SKM-1 treated with dmso at 0.1 percent for 144 hours (cell line): ENCODE measurements around the gene IBA57.
"Not testable (repeated sequence)": the region's sequence is repeated elsewhere in the genome, so short reads cannot be mapped to it uniquely, and the experiment has no call there.

ENCODE experiments used
- DNase-seq: peaks from one replicate; lab custom pipeline; 2025; ENCODE audit not compliant: unreplicated experiment; lab: John Stamatoyannopoulos, UW

IBA57 gene

DNA sequence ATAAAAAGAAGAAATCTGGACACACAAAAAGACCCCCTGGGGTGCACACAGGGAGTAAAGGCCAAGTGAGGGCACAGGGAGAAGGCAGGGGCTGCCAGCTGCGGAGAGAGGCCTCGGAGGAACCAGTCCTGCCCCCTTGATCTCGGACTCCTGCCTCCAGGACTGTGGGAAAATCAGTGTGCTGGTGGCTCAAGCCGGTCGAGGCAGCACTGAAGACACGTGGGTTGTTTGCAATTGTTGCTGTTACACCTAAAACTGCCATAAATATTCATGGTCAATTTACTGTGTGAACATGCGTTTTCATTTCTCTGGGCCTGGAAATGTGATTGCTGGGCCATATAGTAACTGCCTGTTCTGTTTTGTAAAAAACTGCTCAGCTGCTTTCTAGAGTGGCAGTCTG, 18.5 kb downstream of the IBA57 start:
- DNase-seq: no peak

DNA sequence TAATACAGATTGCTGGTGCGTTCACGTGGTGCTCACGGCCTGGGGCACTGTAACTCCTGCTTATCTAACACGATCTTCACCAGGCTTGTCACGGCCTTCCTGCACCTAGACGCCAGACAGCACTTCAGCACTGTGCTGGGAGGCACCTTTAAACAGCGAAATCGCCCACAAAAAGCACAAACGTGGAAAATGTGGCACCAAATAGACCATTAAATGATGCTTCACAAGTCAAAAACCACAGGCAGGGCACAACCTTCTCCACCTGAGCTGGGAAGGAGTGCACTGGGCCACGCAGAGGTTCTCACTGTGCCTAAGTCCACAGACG, 20.0 kb downstream of the IBA57 start:
- DNase-seq: no peak

DNA sequence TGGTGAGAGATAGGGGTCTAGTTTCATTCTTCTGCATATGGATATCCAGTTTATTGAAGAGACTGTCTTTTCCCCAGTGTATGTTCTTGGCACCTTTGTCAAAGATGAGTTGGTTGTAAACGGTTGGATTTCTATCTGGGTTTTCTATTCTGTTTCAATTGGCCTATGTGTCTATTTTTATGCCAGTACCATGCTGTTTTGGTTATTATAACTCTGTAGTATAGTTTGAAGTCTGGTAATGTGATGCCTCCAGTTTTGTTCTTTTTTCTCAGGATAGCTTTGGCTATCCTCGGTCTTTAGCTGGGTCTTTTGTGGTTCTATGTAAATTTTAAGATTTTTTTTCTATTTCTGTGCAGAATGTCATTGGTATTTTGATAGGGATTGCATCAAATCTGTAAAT, 22.6 kb downstream of the IBA57 start:
- not testable (repeated sequence) for DNase-seq

DNA sequence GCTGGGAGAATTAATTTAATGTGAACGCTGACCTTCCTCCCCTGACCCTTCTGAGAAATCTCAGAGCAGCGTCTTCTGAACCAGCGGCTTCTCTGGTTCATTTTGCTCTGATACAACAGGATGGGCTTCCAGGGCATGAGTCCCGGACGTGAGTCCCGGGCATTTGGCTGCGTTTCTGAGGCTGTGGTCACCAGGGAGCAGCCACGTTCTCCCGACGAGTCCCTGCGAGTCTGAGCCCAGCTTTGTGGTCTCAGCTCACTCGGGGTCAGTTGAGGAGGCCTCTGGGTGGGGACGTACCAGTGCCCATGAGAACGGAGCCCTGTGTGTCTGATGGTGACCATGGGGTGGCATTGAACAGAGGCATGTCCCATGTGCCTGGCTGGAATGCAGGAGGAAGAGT, 24.6 kb downstream of the IBA57 start:
- no peak for DNase-seq

DNA sequence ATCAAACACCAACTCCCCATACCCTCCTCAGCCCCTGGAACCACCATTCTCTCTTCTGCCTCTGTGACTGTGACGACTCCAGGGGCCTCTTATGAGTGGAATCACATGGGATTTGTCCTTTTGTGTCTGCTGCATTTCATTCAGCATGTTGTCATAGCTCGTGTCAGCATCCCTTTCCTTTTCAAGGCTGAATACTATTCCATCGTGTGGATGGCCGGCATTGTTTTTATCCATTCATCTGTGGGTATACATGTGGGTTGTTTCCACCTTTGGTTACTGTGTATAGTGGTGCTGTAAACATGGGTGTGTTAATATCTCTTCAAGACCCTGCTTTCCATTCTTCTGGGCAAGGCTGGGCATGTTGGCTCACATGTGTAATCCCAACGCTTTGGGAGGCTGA, 25.2 kb downstream of the IBA57 start:
- DNase-seq: no peak

DNA sequence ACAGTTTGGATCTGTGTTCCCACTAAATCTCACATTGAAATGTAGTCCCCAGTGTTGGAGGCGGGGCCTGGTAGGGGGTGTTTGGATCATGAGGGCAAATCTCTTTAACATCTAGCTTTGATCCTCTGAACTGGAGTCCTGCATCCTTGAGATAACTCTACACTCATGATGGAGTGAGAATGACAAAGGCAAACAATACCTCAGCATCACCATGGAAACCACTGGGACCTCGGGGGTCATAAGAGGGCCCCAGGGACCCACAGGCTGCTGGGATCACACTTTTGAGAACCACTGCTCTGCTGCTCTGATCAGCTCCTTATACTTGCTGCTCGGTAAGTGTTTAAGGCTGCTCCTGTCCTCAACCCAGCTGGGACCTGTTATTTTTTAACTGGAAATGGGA, 28.8 kb downstream of the IBA57 start:
- no peak for DNase-seq

DNA sequence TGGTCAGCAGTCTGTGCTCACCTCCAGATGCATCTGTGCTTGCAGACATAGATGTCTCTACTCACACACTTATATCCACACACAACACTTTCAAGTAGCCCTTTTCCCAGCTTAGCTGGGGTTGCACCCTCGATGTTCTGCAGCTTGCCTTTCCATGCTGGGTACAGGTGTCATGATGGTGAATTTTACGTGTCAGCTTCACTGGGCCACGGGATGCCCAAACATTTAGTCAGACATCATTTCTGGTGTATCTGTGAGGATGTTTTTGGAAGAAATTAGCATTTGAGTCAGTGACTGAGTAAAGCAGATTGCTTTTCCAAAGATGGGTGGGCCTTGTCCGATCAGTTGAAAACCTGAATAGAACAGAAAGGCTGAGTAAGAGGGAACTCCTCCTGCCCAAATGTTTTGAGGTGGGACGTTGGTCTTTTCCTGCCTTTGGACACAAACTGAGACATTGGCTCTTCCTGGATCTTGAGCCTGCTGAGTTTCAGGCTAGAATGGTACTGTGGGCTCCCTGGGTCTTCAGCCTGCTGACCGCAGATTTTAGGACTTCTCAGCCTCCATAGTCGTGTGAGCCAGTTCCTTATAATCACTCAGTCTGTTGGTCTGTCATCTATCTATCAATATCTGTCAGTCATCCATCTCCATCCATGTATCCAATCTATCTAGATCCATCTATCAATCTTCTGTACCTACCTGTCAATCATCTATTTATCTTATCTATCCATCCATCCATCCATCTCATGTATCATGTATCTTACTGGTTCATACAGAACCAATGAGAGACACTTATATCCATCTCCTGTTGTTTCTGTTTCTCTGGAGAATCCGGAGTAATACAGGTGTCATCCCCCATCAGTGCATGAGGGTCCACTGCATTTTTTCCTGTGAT, 29.6 kb downstream of the IBA57 start:
- DNase-seq: no peak

DNA sequence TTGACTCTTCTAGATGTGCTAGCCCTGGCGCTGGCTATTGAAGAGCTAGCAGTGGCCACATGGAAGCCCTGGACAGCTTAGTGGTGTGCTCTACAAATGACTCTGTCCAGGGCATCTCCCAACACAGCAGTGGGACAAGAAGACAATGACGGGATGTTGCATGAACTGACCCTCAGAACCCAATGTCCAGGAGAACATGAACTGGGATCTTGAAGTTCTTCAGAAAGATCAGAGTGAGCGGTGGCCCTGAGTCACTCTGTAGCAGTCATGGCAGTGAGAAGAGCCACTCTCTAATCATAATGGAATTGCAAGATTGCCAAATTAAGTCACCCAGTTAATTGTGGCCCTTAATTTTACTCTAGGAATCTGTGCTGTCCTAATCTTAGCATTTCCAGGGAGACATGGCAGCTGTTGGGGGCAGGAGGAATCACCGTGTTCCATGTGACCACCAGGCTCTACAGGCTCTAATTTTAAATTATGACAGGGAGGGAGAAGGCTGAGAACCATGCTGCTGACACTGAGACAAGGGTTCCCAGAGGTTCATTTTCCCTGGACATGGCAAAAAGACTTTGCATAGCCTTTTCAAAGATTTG, 32.0 kb downstream of the IBA57 start:
- no peak for DNase-seq

DNA sequence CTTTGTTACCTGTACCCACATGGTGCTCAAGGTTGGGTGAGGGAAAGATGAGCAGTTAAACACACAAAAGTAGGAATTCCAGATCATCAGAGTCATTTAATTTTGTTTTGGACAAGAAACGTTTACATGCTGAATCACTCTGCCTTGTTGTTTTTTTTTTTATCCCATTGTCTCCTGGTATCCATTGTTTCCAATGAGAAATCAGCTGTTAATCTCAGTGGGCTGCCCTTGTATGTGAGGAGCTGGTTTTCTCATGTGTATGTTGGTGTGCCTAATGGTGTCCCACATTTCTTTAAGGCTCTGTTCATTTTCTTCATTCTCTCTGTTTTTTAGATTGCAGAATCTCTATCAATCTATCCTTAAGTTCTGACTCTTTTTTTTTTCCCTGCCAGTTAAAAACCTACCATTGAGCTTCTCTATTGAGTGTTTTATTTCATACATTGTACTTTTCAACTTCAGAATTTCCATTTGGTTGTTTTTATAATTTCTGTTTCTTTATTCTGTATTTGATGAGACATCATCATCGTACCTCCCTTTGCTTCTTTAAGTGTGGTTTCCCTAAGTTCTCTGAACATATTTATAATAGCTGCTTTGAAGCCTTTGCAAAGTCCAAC, 33.5 kb downstream of the IBA57 start:
- DNase-seq: peak; percentile 7

DNA sequence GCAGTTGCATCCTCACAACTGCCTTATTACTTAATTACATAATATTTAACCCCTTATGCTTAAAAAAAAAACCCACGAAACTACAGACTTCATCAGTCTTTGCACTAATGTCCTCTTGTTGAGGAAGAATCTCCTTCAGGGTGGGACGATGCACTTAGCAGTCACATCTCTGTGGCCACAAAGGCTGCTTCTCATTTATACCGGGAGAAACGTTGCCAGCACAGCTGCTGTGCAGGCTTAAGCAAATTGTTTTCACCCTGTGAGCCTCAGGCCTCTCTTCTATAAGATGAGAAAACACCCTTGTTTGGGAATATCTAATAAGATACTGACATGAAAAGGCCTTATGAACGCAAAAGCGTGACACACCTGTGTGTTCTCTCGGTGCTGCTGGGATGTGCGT, 39.4 kb downstream of the IBA57 start:
- DNase-seq: no peak

DNA sequence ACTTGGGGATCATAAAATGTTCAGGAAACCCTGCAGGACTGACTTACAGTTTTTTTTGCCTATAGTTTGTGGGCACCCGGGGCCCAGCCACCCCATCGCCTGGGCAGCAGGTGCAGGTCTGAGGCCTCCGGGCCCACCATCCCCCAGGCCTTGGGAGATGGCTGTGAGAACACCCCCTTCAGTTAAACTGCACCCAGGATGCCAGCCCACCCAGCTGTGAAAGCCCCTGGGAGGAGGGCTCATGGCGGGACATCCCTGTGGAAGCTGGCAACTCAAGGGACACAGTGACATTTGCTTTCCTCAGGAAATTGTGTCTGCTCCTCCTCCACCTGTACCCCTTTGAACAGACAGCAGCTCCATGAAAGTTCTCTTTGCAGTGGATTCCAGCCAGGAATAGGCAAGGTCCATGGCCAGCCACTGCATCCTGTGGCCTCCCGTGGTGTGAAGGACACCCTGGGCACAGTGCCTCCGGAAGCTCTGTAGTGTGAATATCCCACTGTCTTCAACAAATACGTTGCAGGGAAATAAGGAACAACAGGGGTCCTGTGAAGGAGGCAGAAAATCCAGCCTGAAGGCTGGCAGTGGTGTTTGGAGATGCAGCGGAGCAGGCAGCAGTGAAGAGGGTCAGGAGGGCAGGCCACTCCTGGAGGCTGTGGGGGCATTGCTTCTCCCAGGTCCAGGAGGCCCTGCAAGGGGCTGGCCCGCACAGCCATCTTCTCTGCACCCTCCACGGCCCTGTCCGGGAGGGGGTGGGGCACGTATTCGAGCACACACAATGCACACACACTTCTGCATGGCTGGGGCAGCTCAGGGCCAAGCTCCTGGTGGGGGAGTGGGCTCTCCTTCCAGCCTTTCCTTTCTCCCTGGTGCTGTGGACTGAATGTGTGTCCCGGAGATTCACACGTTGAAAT, 40.2 kb downstream of the IBA57 start:
- DNase-seq: no peak

DNA sequence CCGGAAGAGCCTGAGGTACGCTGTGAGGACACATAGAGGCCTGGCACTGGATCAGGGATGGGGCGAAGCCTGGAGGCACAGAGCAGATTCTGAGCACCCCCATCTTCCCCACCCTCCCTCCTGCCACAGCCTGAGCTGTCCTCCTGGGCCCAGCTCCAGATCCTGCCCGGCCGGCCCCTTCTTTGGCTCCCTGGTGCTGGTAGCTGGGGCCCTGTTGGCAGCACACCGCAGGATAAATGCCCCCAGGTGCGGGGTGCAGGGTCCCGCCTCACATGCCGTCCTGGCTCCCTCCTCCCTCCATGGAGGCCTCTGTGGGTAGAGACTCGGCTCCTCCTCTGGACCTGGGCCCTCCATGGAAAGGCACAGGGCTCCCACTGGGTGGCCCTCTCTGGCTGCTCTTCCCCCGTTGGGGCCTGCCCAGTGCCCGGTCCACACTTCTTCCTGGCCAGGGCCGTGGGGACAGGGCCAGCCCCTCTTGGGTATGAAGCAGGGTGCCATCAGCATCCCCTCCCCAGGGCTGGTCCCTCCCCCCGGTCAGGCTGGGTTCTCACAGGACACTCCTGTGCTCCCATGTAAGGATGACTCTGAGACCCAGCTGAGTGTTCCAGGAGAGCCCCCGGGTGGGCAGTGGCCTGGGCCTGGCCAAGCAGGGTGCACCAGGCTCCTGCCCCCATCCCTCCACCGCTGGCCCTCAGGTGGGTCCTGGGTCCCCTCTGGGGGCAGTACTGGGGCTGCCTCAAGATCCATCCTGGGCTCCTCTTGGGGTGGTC, 41.2 kb downstream of the IBA57 start:
- no peak for DNase-seq

DNA sequence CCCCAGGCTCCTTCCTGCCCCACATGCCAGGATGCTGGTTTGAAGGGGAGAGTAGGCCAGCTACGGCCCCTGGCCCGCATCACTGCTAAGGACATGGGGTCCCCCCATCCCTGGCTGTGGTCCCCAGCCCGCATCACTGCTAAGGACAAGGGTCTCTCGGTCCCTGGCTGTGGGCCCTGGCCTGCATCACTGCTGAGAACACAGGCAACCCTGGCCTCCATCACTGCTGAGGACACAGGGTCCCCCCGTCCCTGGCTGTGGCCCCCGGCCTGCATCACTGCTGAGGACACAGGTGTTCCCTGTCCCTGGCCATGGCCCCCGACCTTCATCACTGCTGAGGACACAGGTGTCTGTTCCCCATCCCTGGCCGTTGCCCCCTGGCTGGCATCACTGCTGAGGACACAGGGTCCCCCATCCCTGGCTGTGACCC, 41.8 kb downstream of the IBA57 start:
- DNase-seq: no peak

DNA sequence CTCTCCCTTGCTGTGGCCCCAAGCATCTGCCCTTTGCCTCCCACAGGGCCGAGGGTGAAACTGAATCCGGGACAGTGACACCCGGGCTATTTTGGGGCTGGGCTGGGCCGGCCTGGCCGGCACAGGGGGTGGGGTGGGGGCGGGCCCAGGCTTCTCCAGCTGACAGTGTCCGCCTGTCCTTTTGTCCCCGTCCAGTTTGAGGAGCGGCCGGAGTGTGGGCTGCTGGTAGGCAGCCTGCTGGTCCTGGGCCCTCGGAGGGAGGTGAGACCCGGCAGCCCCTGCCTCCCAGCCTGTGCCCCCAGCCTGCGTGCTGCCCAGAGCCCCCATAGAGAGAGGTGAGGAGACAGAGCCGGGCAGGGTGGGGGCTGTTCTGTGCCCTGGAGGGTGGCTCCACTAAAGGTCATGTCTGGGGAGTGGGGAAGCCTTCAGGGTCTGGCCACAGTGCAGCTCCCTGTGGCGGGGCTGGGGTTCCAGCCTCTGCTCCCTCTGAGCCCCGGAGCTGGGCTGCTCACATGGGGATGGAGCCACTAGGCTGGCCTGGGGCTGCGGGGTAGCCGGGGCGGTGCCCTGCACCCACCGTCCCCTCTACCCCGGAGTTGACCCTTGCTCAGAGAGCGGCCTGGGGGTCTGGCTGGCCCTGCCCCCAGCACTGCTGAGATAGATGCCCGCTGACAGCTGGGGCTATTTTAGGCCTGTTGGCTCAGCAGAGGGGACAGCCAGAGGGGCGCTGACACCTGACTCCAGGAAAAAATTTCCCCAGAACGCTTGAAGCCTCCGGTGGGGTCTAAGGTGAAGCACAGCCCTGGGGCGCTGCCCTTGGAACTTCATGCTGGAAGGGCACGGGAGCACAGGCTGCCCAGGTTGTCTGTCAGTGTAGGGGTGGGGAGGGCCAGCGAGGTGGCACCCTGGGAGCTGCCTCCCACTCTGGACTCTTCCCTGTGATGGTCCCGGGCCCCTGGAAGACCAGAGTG, 42.5 kb downstream of the IBA57 start, which contains the start of gene OBSCN:
TSS of gene OBSCN (plus strand) at position 194 of the 971 bp plus-strand sequence. CDS start 3,740 bp downstream, outside the sequence.
- DNase-seq: no peak

DNA sequence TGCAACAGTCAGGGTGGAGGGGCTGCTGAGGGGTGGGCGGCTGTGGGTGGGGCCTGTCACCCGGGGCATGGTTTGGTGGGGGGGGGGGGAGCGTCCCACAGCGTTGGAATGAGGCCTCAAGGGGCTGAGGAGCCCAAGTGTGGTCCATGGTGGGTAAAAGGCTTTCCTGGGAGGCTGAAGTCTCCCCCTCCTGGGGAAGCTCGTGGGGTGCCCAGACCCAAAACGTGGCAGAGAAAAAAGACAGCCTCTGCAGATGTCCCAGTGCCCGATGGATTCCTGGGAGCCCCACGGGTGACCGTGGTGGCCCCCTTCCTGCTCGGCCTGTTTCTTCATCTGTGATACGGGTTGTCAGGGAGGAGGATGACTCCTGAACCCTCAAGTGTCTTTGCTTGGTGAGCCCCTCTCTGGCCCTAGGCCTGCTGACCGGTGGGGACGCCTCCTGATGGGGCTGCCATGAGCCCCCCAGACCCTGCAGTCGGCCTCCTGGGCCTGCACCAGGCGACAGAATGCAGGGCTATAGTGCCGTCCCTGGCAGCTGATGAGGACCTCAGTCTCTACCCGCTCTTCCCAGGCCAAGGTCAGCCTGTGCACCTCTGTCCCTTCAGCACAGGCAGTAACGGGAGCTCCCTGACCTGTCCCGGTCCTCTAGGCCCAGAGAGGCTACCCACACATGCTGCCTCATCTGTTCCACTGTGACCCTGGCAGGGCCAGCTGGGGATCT, 43.4 kb downstream of the IBA57 start:
- no peak for DNase-seq

DNA sequence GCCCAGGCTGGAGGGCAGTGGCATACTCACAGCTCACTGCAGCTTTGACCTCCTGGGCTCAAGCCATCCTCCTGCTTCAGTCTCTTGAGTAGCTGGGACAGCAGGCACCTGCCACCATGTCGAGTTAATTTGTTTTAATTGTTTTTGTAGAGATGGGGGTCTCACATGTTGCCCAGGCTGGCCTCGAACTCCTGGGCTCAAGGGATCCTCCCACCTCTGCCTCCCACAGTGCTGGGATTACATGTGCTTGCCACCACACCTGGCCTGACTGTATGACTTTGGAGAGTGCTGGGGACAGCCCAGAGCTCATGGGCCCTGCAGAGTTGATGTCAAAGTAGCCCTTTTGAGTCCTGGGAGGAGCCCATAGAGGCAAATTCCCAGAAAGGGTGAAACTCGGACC, 44.1 kb downstream of the IBA57 start:
- no peak for DNase-seq

DNA sequence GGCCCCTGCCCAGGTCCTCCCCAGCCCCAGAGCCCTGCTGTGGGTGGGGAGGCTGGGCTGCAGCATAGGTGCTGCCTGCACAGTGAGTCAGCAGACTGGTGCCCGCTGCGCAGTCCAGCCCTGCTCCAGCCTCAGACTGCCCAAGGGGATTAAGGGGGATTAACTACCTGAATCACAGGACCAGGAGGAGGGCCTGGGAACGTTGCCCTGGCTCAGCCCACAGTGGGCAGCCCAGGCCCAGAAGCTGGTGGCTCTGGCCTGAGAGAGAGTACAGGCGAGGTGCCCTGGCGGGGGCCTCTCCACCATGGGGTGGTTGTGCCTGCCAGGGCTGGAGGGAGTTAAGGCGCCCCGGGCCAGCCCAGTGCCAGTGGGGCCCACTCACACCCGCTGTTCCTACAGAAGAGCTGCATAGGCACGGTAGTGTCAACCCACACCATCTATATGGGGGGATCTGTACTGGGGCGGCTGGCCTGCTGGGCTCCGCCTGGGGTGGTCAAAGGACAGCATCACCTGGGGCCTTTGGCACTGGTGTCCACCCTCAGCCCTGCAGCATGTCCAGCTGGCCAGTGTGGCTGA, 44.6 kb downstream of the IBA57 start:
- no peak for DNase-seq
